BE2C (cell line): Measurements from ENCODE around the gene RIMS4.
A peak's percentile ranks its signal among the peaks of the same experiment; 100 is the strongest.

Source experiments
- DNase-seq: peaks from one replicate; pipeline ENCODE4 v3.0.0-alpha.2; 2020
- H3K27me3 ChIP-seq: fragments of 250-450 bp; sonication (Bioruptor Pico); 2 replicates; pipeline ENCODE4 v1.5.1; 2020; ENCODE audit warnings: mild to moderate bottlenecking
- H3K36me3 ChIP-seq: fragments of 250-450 bp; sonication (Bioruptor Pico); 2 replicates; pipeline ENCODE4 v1.5.1; 2020; ENCODE audit warnings: mild to moderate bottlenecking
- H3K4me1 ChIP-seq: fragments of 250-450 bp; sonication (Bioruptor Pico); 2 replicates; pipeline ENCODE4 v1.5.1; 2020
- H3K4me3 ChIP-seq: 2 replicates; pipeline ENCODE4 v1.5.1; 2011; ENCODE audit warnings: low read depth, low read length
- H3K9me3 ChIP-seq: fragments of 250-450 bp; sonication (Bioruptor Pico); 2 replicates; pipeline ENCODE4 v1.5.1; 2020
- TF ChIP-seq, protein P1 (sequence below): IDR thresholded peaks from 2 replicates; pipeline ENCODE4 v1.5.1; 2012; ENCODE audit warnings: mild to moderate bottlenecking, low read depth, low read length

Gene RIMS4

GRCh38 chr20:44728801-44729443 is 81.4 kb downstream of the RIMS4 start:
- H3K4me1 ChIP-seq: peaks cover 6% of the 10 kb centered on the region
- TF ChIP-seq, protein P1, sequence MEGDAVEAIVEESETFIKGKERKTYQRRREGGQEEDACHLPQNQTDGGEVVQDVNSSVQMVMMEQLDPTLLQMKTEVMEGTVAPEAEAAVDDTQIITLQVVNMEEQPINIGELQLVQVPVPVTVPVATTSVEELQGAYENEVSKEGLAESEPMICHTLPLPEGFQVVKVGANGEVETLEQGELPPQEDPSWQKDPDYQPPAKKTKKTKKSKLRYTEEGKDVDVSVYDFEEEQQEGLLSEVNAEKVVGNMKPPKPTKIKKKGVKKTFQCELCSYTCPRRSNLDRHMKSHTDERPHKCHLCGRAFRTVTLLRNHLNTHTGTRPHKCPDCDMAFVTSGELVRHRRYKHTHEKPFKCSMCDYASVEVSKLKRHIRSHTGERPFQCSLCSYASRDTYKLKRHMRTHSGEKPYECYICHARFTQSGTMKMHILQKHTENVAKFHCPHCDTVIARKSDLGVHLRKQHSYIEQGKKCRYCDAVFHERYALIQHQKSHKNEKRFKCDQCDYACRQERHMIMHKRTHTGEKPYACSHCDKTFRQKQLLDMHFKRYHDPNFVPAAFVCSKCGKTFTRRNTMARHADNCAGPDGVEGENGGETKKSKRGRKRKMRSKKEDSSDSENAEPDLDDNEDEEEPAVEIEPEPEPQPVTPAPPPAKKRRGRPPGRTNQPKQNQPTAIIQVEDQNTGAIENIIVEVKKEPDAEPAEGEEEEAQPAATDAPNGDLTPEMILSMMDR: no peak
- H3K27me3 ChIP-seq: no peaks in the 10 kb centered on the region
- H3K4me3 ChIP-seq: 0 out of 2 replicates have a peak overlapping the region, but pooled peaks have one; percentile 1
- no peaks in the 10 kb centered on the region for H3K36me3 ChIP-seq
- DNase-seq: peak; percentile 74
- no peaks in the 10 kb centered on the region for H3K9me3 ChIP-seq

DNA sequence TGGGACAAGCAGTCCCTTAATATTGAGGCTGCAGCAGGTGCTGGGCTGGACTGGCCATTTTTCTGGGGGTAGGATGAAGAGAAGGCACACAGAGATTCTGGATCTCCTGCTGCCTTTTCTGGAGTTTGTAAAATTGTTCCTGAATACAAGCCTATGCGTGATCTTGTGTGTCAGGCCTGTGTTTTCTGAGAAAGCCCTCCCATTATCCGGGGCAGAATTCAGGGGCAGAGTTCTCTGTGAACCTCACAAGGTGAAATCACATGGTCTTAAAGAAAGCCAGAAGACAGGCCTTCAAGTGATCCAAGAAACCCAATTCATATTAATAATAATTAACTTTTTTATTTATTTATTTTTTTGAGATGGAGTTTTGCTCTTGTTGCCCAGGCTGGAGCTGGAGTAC is 82.7 kb downstream of the RIMS4 start:
- TF ChIP-seq, protein P1: no peak
- Histone ChIP-seq H3K36me3 (no peaks in the 10 kb centered on the region), H3K27me3 (no peaks in the 10 kb centered on the region), H3K4me1 (peaks cover 6% of the 10 kb centered on the region), H3K4me3 (no peak overlapping the region), H3K9me3 (no peaks in the 10 kb centered on the region)
- DNase-seq: no peak

DNA sequence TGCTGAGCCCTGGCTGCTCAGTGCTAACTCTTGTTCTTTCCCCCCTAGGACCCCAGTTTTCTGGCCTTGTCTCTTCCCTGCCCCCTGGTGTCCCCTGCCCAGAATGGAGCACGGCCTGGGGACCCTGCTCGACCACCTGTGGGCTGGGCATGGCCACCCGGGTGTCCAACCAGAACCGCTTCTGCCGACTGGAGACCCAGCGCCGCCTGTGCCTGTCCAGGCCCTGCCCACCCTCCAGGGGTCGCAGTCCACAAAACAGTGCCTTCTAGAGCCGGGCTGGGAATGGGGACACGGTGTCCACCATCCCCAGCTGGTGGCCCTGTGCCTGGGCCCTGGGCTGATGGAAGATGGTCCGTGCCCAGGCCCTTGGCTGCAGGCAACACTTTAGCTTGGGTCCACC is 83.3 kb downstream of the RIMS4 start:
- DNase-seq: no peak
- Histone ChIP-seq H3K9me3 (no peaks in the 10 kb centered on the region), H3K4me3 (no peak overlapping the region), H3K4me1 (peaks cover 6% of the 10 kb centered on the region), H3K27me3 (no peaks in the 10 kb centered on the region), H3K36me3 (no peaks in the 10 kb centered on the region)
- TF ChIP-seq, protein P1: no peak

DNA sequence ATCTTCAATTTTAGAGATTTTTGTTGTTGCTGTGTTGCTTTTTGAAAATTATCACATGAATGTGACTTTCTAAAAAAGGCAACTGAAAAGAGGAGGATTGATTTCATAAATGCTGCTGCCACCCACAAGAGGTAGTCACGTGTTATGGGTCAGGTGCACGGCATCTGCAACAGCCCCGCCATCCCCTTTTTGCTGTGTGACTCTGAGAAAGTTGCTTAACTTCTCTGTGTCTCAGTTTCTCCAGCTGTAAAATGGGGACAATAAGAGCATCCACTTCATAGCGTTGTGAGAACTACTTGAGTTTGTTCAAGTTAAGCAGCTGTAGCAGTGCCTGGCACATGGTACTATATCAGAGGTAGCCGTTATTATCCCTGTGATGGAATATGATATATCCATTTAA is 84.5 kb downstream of the RIMS4 start:
- TF ChIP-seq, protein P1: no peak
- DNase-seq: no peak
- Histone ChIP-seq H3K4me3 (no peak overlapping the region), H3K4me1 (peaks cover 7% of the 10 kb centered on the region), H3K27me3 (no peaks in the 10 kb centered on the region), H3K9me3 (no peaks in the 10 kb centered on the region), H3K36me3 (no peaks in the 10 kb centered on the region)

DNA sequence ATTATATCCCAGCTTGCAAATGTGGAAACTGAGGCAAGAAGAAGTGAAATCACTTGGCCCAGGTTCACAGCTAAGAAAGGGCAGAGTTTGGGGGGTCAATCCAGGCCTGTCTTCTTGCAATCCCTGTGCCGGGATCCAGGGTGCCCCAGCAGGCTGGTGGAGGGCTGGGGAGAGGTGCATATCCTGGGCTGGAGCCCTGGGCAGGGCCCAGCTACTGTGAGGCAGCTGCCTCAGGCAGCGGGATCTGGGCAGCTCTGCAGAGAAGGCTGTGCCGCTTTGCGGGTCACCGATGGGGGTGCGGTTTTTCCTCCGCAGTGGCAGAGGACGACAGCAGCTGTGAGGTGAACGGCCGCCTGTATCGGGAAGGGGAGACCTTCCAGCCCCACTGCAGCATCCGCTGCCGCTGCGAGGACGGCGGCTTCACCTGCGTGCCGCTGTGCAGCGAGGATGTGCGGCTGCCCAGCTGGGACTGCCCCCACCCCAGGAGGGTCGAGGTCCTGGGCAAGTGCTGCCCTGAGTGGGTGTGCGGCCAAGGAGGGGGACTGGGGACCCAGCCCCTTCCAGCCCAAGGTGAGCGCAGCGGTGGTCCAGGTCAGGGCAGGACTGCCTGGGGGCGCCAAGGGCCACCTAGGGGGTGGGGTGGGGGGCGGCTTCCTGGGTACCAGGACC is 85.8 kb downstream of the RIMS4 start:
- TF ChIP-seq, protein P1: no peak

DNA sequence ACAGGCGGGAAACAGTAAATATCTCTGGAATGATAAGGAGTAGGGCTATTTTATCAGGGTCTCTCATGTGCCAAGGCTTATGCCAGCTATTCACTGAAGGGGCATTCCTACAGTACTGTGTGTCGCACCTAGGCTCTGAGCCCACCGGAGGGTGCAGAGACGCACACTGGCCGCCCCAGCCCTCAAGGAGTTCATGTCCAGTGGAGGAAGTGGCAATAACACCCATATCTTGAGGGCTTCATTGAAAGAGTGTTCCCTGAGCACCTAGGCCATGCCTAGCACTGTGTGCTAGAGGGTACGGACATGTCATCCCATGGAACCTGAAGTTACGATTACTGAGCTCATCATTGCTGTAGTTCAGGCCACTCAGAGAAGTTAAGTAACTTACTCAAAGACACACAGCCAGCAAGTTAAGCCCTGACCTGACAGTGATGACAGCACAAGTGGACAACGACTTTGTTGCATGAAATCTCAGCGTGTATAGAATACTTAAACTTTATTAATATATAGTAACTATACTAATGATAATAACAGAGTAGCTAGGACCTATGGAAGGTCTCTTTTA is 86.5 kb downstream of the RIMS4 start:
- no peaks in the 10 kb centered on the region for H3K9me3 ChIP-seq
- H3K36me3 ChIP-seq: no peaks in the 10 kb centered on the region
- no peak overlapping the region for H3K4me3 ChIP-seq
- TF ChIP-seq, protein P1: no peak
- DNase-seq: no peak
- H3K4me1 ChIP-seq: peaks cover 7% of the 10 kb centered on the region
- H3K27me3 ChIP-seq: no peaks in the 10 kb centered on the region

More for the DNA sequence above, 85.8 kb downstream of the RIMS4 start:
- no peak overlapping the region for H3K4me3 ChIP-seq
- no peaks in the 10 kb centered on the region for H3K27me3 ChIP-seq
- H3K9me3 ChIP-seq: no peaks in the 10 kb centered on the region
- DNase-seq: no peak
- H3K4me1 ChIP-seq: peaks cover 9% of the 10 kb centered on the region
- no peaks in the 10 kb centered on the region for H3K36me3 ChIP-seq
